LNCaP clone FGC (cell line): ENCODE data around the gene AGMO.

ENCODE experiments used
- DNase-seq: peaks from one replicate; pipeline ENCODE4 v3.0.0-alpha.2; 2011; ENCODE audit warnings: low read depth
- H3K4me3 ChIP-seq: 2 replicates; pipeline ENCODE4 v1.5.1; 2011; ENCODE audit warnings: mild to moderate bottlenecking, low read depth, low read length, control low read depth
- TF ChIP-seq, protein P1 (sequence below): IDR thresholded peaks from 2 replicates; pipeline ENCODE4 v1.5.1; 2012; ENCODE audit warnings: mild to moderate bottlenecking; ENCODE audit not compliant: control insufficient read depth, insufficient read depth; ENCODE audit errors: extremely low read depth

Gene AGMO

DNA sequence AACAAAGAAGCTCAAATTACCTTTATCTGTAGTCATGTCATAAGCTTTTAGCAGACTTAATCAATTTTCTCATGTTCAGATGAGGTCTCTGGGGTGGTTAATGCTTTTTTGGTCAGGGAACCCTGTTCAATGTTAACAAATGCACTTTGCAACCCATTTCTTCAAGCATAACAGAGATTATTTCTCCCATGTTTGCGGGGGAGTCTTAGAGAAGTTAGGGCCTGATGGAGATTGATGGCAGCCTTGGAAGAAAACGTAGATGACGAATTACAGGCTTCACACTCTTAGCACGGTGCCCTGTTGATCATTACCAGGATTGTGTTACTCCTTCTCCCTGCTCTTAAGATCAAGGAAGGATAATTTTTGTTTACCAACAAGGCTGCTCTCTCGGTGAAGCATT is 76.4 kb downstream of the AGMO start:
- TF ChIP-seq, protein P1, sequence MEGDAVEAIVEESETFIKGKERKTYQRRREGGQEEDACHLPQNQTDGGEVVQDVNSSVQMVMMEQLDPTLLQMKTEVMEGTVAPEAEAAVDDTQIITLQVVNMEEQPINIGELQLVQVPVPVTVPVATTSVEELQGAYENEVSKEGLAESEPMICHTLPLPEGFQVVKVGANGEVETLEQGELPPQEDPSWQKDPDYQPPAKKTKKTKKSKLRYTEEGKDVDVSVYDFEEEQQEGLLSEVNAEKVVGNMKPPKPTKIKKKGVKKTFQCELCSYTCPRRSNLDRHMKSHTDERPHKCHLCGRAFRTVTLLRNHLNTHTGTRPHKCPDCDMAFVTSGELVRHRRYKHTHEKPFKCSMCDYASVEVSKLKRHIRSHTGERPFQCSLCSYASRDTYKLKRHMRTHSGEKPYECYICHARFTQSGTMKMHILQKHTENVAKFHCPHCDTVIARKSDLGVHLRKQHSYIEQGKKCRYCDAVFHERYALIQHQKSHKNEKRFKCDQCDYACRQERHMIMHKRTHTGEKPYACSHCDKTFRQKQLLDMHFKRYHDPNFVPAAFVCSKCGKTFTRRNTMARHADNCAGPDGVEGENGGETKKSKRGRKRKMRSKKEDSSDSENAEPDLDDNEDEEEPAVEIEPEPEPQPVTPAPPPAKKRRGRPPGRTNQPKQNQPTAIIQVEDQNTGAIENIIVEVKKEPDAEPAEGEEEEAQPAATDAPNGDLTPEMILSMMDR: no peak
- no peak overlapping the region for H3K4me3 ChIP-seq
- DNase-seq: no peak

DNA sequence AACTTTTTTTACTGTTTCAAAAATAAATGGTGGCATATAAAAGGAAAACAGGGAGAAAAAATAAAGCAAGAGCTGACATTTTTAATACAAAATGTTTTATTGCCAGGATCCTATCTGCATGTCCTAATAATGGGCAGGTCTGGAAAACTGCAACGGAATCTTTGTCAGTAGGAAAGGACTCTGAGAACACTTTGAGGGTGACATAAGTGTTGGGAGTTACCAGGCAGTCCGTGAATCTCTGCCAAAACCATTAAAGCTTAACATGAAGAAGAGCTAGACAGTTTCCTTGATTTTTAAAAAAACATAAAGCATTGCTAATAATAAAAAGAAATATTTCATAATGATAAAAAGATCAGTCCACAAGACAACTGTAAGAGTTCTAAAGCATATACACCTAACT is 80.7 kb downstream of the AGMO start:
- no peak overlapping the region for H3K4me3 ChIP-seq
- TF ChIP-seq, protein P1: no peak
- DNase-seq: no peak

DNA sequence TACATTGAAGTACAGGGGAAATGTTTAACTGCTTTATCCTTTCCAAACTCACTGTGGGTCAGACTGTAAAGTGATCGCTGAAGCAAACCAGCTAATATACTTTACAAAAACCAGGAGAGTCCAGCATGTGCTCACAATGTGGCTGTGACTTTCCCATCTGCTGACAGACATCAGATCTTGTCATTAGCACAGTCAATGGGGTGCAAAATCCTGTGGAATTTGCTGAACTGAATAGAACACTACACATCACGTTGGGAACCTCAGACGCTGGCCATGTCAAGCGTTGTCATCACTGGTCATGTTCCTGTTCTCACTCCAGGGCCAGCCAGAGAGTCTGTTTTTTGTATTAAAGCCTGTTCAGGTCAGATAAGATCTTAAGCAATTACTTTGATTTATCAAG is 83.4 kb downstream of the AGMO start:
- TF ChIP-seq, protein P1: no peak
- DNase-seq: no peak

DNA sequence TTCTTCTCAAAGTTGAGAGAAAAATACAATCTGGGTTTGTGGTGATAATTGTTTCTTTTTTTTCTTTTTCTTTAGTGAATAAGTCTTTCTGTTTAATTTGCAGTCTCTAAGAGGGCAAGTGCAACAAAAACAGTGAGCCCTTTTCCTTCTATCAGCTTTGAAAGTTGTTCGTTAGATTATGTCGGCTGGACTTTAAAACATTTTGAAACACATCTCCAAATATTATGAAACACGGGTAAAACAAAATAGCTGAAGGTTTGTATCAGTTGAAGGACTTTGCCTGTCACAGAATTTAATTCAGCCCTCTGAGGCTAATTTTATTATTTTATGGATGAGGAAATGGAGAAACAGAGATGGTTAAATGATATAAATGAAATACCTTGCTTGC is 85.3 kb downstream of the AGMO start:
- DNase-seq: no peak
- TF ChIP-seq, protein P1: no peak
- no peak overlapping the region for H3K4me3 ChIP-seq

More for the DNA sequence above, 83.4 kb downstream of the AGMO start:
- H3K4me3 ChIP-seq: no peak overlapping the region

DNA sequence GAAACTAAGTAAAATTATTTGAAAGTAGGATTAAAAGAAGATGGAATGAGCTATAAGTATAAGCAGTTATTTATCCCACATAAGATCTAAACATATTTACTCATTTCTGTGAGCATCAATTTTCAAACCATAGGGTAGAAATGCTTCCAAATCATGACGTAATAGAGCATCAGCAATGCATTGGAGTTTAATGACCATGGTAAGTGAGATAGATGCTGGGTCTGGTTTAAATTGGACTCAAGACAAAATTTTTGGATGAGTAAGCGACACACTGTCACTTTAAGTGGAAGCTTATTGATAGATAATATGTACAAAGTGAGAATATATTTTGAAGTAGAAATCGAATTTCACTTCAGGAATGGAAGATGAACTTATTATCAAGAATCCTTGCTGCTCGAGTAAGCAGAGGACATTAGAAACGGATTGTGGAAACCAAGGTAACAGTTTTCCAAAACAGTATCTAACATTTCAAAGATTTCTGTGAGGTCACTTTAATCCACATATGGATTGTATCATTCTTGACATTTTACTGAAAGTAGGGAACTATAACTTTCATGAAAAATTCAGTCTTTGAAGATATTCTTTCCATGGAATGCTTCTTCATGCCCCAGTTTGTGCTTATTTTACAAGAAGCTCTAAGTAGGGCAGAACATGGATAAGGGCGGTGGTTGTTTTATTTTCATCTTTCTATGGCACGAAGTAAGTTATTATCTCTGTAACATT is 85.8 kb downstream of the AGMO start:
- DNase-seq: no peak
- TF ChIP-seq, protein P1: no peak
- no peak overlapping the region for H3K4me3 ChIP-seq

DNA sequence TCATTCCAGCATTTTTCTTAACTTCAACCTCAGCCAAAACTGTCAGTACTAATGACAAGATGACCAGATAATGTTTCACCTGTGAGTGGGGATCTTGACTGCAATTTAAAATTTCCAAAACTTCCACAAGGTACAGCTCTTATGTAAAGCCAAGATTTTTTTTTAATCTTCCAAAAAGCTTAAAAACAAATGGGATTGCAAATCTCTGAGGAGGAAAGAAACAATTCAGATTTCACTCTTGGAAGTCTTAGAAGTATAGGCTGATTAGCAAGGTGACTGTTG is 90.2 kb downstream of the AGMO start:
- TF ChIP-seq, protein P1: no peak
- no peak overlapping the region for H3K4me3 ChIP-seq
- no peak for DNase-seq

DNA sequence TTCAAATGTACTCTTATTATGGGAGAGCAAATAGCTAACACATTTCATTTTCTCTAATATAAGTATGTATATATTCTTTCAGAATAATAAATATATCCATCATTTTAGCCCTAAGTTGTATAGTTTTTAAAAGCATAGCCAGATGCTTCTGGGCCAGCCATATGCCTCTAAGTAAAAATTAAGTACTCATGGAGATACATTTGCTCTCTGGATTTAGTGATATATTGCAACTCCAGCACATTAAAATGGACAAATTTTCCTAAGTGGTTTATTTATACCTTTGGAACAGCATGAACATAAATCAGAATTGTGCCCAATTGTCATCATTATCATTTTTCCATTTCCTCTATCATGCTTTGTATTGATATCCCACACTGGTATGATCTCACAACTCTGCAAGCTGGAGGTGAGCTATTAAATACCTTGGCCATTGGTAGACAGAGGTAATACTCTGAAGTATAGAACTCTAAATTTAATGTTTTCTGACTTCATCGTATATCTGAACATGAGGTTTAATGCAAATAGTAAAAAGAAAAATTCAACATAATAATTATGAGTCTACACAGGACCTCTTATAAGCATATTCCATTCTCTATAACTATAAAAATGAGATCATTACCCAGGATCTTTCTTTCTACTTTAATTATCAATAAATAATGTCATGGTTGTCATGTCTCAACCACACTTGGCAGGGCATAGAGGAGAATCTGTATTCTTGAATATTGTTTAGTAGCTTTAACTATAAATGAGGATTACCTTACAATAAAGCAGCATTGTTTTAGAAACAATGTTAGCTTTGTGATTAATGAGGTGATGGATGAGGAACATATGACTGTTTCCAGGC is 90.8 kb downstream of the AGMO start:
- TF ChIP-seq, protein P1: no peak
- no peak overlapping the region for H3K4me3 ChIP-seq
- DNase-seq: no peak
